Activated CD4-positive, alpha-beta T cell treated with anti-CD3 and anti-CD28 coated beads for 36 hours (primary cell): Measurements from ENCODE around the gene ABHD17A. TPM values are rescaled to one million over a fixed set of nuclear protein-coding genes. Genes with fewer than 3 reads are reported as not detected.
"Not testable (repeated sequence)": the region's sequence is repeated elsewhere in the genome, so short reads cannot be mapped to it uniquely, and the experiment has no call there.

Source experiments
- ATAC-seq: fragments of 200-7000 bp; cut with Tn5 transposase; one replicate; pipeline ENCODE4 v1.10.0; 2021; ENCODE audit warnings: mild to moderate bottlenecking, moderate library complexity
- CTCF ChIA-PET: fragments of 350-600 bp; sonication (Branson Sonifier 250); formaldehyde crosslinking; loops from one replicate; lab custom pipeline; 2021; ENCODE audit warnings: antibody characterized with exemption; lab: Charles Lee
- POLR2A ChIA-PET: fragments of 350-600 bp; sonication (Branson Sonifier 250); formaldehyde crosslinking; loops from one replicate; lab custom pipeline; 2021; ENCODE audit warnings: antibody characterized with exemption, inconsistent platforms; lab: Charles Lee
- DNase-seq: peaks from one replicate; pipeline ENCODE4 v3.0.0-alpha.2; 2020
- H3K27ac Mint-ChIP-seq: one replicate; pipeline ENCODE4 v1.8.0; 2021; ENCODE audit warnings: mixed read lengths
- H3K27me3 Mint-ChIP-seq: one replicate; pipeline ENCODE4 v1.8.0; 2021; ENCODE audit warnings: mixed read lengths
- H3K36me3 Mint-ChIP-seq: one replicate; pipeline ENCODE4 v1.8.0; 2021; ENCODE audit warnings: low read depth, mixed read lengths
- H3K4me1 Mint-ChIP-seq: one replicate; pipeline ENCODE4 v1.8.0; 2021; ENCODE audit warnings: mixed read lengths
- H3K4me3 Mint-ChIP-seq: one replicate; pipeline ENCODE4 v1.8.0; 2021; ENCODE audit warnings: mild to moderate bottlenecking, moderate library complexity, mixed read lengths
- H3K9me3 Mint-ChIP-seq: one replicate; pipeline ENCODE4 v1.8.0; 2021; ENCODE audit warnings: low read depth, mixed read lengths
- intact Hi-C, 2 experiments: fragments of 100-400 bp; cut with DNase I in 1 of 2; cut with micrococcal nuclease in 1 of 2; formaldehyde crosslinking; loops; one replicate each; pipeline versions ENCODE4 v1.14.2 to v1.15.1; 2022 to 2024; cut with DNase I, micrococcal nuclease
- total RNA-seq, 2 experiments: library from RNA; stranded (reverse); gene quantifications; one replicate each; pipeline ENCODE4 v1.2.3, GENCODE V29; 2021

Gene ABHD17A
- 10 to 100 TPM; 84.5 to 88.5 TPM for total RNA-seq

DNA sequence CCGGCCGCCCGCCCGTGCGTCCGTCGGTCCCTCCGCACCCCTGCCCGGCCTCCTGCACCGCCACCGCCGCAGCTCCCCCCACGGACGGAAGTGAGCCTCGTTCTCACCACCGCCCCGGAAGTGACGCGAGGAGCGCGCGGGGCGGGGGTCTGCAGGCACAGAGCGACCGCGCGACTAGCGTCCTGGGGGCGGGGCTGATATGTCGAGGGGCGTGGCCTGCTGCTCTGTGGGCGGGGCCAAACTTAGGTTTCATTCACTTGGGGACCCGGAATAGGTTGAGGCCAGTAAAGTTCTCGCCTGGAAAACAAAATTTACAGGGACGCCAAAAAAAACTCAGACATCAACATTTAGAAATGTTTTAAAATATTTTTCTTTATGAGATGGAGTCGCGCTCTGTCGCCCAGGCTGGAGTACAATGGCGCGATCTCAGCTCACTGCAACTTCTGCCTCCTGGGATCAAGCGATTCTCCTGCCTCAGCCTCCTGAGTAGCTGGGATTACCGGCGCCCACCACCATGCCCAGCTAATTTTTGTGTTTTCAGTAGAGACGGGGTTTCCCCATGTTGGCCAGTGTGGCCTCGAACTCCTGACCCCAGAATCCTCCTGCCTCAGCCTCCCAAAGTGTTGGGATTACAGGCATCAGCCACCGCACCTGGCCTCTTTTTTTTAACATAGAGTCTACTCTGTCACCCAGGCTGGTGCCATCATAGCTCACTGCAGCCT lies at the start of gene ABHD17A:
Gene ABHD17A (minus strand): TSS at position 99 of the 722 bp plus-strand sequence. CDS start 3,930 bp downstream, outside the sequence.
- not testable (repeated sequence) for H3K9me3 Mint-ChIP-seq, H3K27me3 Mint-ChIP-seq
- ChIA-PET POLR2A (interaction anchor here (0.6 to 1.8 kb wide), 3 partner anchors 9 to 617 kb away, joined by 3 to 5 read pairs (median 4); no protein-coding TSS in a partner anchor), CTCF (interaction anchor here (0.6 to 1.6 kb wide), 4 partner anchors 9 to 98 kb away, joined by 3 to 4 read pairs (median 4); no protein-coding TSS in a partner anchor)
- Mint-ChIP-seq H3K27ac (peak within 1 kb of the TSS; percentile 98), H3K36me3 (peaks cover 15% of the 10 kb centered on the region), H3K4me3 (peak within 1 kb of the TSS; percentile 97), H3K4me1 (peaks cover 29% of the 10 kb centered on the region)
- DNase-seq: peak; percentile 98
- ATAC-seq: peak; percentile 80
- intact Hi-C loops: loop anchor here (1.0 kb wide), 4 partner anchors 9 to 21 kb away; partner anchors contain the start of genes ADAT3 (in 2 of the 2) and SCAMP4 (in 2 of the 2)

DNA sequence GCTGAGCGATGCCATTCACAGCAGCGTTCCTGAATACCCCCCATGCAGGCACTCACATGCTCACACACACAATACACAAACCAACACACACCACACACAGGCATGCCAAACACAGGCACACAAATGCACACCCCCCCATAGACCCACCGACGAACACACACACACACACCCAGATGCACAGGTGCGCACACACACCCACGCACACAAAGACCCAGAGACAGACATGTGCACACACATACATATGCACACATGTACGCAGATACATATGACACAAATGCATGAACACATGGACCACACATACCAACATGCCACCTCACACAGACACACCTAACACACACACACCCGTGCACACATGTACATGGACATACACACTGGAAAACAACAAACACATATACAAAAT lies 48.6 kb upstream of the ABHD17A start:
- intact Hi-C loops: no loop called here
- no peak overlapping the region for H3K27ac Mint-ChIP-seq
- H3K27me3 Mint-ChIP-seq: peaks cover 2% of the 10 kb centered on the region
- H3K4me3 Mint-ChIP-seq: no peak overlapping the region
- ChIA-PET POLR2A (no interaction called here), CTCF (interaction anchor here (0.6 kb wide), 1 partner anchor 24 kb away, joined by 3 read pairs; no protein-coding TSS in a partner anchor)
- peaks cover 17% of the 10 kb centered on the region for H3K4me1 Mint-ChIP-seq
- no peak for DNase-seq
- peaks cover 3% of the 10 kb centered on the region for H3K36me3 Mint-ChIP-seq
- H3K9me3 Mint-ChIP-seq: peaks cover 8% of the 10 kb centered on the region
- ATAC-seq: no peak

DNA sequence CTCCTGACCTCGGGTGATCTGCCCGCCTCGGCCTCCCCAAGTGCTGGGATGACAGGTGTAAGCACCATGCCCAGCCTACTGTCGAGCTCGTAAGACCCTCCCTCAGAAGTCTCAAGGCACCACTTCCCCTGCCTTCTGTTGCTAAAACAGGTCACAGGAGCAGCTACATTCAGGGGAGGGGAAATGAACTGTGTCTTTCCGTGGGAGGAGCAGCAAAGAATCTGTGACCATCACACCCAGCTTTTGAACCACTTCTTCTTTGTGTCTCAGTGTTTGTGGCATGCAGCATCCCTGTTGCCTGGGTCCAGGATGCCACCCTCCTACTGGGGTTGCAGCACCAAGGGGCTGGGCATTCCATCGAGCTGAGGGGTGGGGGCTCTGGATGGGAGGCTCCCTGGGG lies 47.9 kb upstream of the ABHD17A start:
- intact Hi-C loops: no loop called here
- POLR2A ChIA-PET: interaction anchor here (0.6 kb wide), 1 partner anchor 38 kb away, joined by 3 read pairs; no protein-coding TSS in a partner anchor
- no peak for DNase-seq
- Mint-ChIP-seq H3K27ac (no peak overlapping the region), H3K4me1 (peaks cover 19% of the 10 kb centered on the region), H3K4me3 (no peak overlapping the region), H3K27me3 (peaks cover 2% of the 10 kb centered on the region), H3K36me3 (peaks cover 3% of the 10 kb centered on the region), H3K9me3 (peaks cover 8% of the 10 kb centered on the region)
- CTCF ChIA-PET: interaction anchor here (0.6 to 1.4 kb wide), 5 partner anchors 9 to 164 kb away, joined by 3 read pairs; no protein-coding TSS in a partner anchor
- no peak for ATAC-seq

DNA sequence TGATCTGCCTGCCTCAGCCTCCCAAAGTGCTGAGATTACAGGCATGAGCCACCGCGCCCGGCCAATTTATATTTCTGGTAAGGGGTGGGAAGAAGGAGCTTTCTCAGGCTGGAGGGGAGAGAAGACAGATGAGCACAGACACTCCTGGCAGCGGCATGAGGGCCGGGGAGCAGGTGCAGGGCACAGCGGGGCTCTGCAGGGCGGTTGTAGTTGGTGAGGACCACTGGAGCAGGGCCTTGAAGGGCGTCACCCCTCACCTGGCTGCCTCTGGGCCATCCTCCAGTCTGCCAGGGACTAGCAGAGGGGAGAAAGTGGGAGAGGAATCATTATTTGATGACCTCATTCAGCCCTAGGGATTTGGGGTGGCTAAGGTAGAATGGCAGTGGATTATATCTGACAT lies 47.1 kb upstream of the ABHD17A start:
- intact Hi-C loops: no loop called here
- H3K4me1 Mint-ChIP-seq: peaks cover 26% of the 10 kb centered on the region
- no peak overlapping the region for H3K27ac Mint-ChIP-seq
- ChIA-PET CTCF (interaction anchor here (0.8 to 1.4 kb wide), 3 partner anchors 8 to 165 kb away, joined by 3 read pairs; no protein-coding TSS in a partner anchor), POLR2A (no interaction called here)
- H3K36me3 Mint-ChIP-seq: peaks cover 3% of the 10 kb centered on the region
- DNase-seq (no peak), ATAC-seq (no peak)
- H3K4me3 Mint-ChIP-seq: no peak overlapping the region
- peaks cover 8% of the 10 kb centered on the region for H3K9me3 Mint-ChIP-seq
- H3K27me3 Mint-ChIP-seq: peaks cover 2% of the 10 kb centered on the region

DNA sequence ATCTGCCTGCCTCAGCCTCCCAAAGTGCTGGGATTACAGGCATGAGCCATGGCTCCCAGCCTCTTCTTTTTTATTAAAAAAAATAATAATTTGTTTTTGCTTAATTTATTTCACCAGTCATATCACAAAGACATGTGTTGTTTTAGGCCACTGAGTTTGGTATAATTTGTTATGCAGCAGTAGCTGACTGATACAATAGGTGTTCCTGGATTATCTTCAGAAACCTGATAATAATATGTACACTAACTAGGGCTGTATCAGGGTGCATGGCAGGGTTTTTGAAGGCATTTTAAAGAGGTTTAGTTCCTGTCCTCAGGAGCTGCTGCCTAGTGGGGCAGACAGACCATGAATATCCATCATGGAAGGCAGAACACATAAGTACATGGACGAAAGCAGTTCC lies 46.1 kb upstream of the ABHD17A start:
- peaks cover 8% of the 10 kb centered on the region for H3K9me3 Mint-ChIP-seq
- intact Hi-C loops: no loop called here
- ChIA-PET CTCF (no interaction called here), POLR2A (no interaction called here)
- peaks cover 26% of the 10 kb centered on the region for H3K4me1 Mint-ChIP-seq
- peaks cover 2% of the 10 kb centered on the region for H3K27me3 Mint-ChIP-seq
- peaks cover 3% of the 10 kb centered on the region for H3K36me3 Mint-ChIP-seq
- no peak overlapping the region for H3K27ac Mint-ChIP-seq
- no peak for DNase-seq
- no peak overlapping the region for H3K4me3 Mint-ChIP-seq
- no peak for ATAC-seq

DNA sequence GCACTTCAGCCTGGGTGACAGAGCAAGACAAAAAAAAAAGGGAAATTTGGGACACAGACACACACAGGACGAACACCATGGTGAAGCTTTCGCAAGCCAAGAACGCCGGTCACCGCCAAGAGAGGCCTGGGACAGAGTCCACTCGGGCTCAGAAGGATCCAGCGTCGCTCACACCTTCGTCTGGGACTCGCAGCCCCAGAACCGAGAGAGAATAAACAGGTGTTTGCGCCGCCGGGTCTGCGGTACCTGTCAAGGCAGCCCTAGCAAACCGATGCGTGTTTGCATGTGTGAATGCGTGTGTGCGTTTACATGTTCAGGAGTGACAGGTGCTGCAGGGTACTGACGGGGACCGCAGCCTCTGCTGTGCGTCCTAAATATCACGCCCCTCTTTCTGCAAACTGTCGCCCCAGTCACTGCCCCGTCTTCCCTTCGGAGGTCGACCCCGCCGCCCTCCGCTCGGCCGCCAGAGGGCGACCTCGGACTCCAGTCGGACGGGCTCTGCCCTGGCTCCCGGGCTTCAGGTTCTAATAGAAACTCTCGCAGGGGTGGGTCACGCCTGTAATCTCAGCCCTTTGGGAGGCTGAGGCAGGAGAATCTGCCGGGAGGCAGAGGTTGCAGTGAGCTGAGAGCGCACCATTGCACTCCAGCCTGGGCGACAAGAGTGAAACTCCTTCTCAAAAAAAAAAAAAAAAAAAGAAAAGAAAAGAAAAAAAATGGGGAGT lies 43.9 kb upstream of the ABHD17A start:
- peaks cover 24% of the 10 kb centered on the region for H3K4me1 Mint-ChIP-seq
- ATAC-seq: peak; percentile 87
- H3K36me3 Mint-ChIP-seq: peaks cover 2% of the 10 kb centered on the region
- CTCF ChIA-PET: interaction anchor here (0.6 to 1.7 kb wide), 4 partner anchors 10 to 33 kb away, joined by 3 to 5 read pairs (median 3); no protein-coding TSS in a partner anchor
- peak; percentile 90 for DNase-seq
- peaks cover 4% of the 10 kb centered on the region for H3K9me3 Mint-ChIP-seq
- no peak overlapping the region for H3K27ac Mint-ChIP-seq
- H3K27me3 Mint-ChIP-seq: peaks cover 2% of the 10 kb centered on the region
- intact Hi-C loops: loop anchor here (1.0 to 5.0 kb wide), 3 partner anchors 88 to 140 kb away; partner anchors contain the start of gene BTBD2 (in 1 of the 2)
- peak overlapping the region; percentile 45 for H3K4me3 Mint-ChIP-seq
- POLR2A ChIA-PET: no interaction called here

DNA sequence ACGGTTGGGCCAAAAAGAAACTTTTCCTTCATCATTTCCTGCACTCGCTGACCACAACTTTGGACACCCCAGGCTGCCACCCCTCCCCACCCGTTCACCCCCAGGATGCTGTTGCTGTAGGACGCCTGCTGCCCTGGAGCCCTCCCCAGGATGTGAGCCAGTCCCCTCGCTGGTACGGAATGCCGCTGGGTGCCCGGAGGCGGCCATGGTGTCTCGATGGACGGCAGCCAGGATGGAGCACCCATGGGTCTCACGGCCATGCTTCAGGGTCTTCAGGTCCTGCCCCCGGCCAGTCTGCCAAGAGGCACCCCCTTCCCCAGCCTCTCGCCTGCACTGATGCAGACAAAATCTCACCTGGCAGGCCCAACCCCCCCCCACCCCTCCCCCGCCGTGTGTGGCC lies 40.2 kb upstream of the ABHD17A start:
- CTCF ChIA-PET: no interaction called here
- Mint-ChIP-seq H3K4me3 (no peak overlapping the region), H3K36me3 (peaks cover 2% of the 10 kb centered on the region), H3K4me1 (peaks cover 34% of the 10 kb centered on the region), H3K27me3 (peaks cover 2% of the 10 kb centered on the region), H3K9me3 (no peaks in the 10 kb centered on the region), H3K27ac (no peak overlapping the region)
- intact Hi-C loops: loop anchor here in 1 of 2 experiments (5.0 kb wide), 1 partner anchor 92 kb away; the partner anchor contains the start of gene BTBD2
- POLR2A ChIA-PET: no interaction called here
- DNase-seq: no peak
- ATAC-seq: no peak

DNA sequence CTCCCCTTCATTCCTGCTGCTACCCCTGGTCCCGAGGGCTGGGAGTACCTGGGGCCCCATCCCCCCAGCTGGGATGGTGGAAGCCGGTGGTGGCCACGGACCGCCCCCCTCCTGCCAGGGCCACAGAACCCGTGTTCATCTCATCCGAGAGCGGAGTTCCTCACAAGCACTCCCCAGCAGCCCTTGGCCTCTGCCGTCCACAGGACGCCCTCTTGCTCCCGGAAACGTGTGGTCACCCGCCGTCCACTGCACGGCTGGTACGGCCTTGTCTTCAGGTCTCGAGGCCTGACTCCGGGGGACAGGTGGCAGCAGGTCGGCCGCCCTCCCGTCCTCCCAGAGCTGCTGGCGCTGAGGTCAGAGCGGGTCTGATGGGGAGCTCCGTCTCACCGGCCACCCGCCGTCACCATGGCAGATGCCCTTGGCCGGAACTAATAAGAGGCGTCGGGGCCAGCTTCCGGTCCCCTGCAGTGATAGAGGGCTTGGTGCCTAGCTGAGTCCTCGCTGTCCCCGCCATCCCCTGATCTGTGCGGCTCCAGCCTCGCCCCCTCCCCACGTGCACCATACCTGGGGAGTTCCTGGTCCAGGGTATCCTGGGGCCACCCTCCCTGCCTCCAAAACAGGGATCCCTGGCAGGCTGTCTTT lies 39.1 kb upstream of the ABHD17A start:
- peaks cover 7% of the 10 kb centered on the region for H3K36me3 Mint-ChIP-seq
- H3K27ac Mint-ChIP-seq: no peak overlapping the region
- ChIA-PET CTCF (interaction anchor here (0.6 to 0.8 kb wide), 2 partner anchors 8 to 170 kb away, joined by 3 to 4 read pairs; no protein-coding TSS in a partner anchor), POLR2A (no interaction called here)
- no peak for DNase-seq
- H3K4me3 Mint-ChIP-seq: no peak overlapping the region
- intact Hi-C loops: no loop called here
- peaks cover 24% of the 10 kb centered on the region for H3K4me1 Mint-ChIP-seq
- H3K27me3 Mint-ChIP-seq: no peaks in the 10 kb centered on the region
- H3K9me3 Mint-ChIP-seq: no peaks in the 10 kb centered on the region
- no peak for ATAC-seq

DNA sequence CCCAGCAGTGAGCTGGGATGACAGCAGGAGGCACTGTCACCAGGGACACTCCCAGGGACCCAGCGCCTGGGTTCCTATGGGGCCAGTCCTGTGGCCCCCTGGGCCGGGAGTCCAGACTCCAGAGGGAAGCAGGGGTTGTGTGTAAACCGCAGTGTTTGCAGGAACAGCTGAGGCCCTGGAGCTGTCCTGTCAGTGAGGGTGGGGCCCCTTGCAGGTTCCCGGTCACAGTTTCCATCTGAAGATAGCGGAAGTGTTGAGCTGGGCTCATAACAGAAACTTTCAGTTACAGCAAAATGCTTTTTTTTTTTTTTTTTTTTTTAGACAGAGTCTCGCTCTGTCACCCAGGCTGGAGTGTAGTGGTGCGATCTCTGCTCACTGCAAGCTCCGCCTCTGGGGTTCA lies 38.0 kb upstream of the ABHD17A start:
- ChIA-PET CTCF (interaction anchor here (0.8 to 1.3 kb wide), 2 partner anchors 15 to 97 kb away, joined by 3 to 6 read pairs; no protein-coding TSS in a partner anchor), POLR2A (no interaction called here)
- ATAC-seq: peak; percentile 93
- Mint-ChIP-seq H3K9me3 (no peaks in the 10 kb centered on the region), H3K4me1 (peaks cover 18% of the 10 kb centered on the region), H3K36me3 (peaks cover 10% of the 10 kb centered on the region), H3K27ac (peak overlapping the region; percentile 47), H3K27me3 (no peaks in the 10 kb centered on the region), H3K4me3 (no peak overlapping the region)
- intact Hi-C loops: no loop called here
- DNase-seq: peak; percentile 76

DNA sequence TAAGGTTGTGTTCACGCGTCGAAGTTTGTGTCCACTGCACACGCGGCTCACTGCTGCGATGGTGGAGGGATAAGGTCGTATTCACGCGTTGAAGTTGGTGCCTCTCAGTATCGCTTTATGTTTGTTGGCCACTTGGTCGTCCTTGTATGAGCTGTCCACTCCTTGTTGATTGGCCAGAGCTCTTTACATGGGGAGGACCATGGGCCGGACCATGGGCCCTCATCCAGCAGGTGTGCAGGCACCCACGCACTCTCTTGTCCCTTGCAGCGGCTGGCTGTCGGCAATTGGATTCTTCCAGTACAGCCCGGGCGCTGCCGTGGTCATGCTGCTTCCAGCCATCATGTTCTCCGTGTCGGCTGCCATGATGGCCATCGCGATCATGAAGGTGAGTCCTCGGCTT lies 37.5 kb upstream of the ABHD17A start:
- ChIA-PET POLR2A (no interaction called here), CTCF (interaction anchor here (1.3 kb wide), 1 partner anchor 14 kb away, joined by 3 read pairs; no protein-coding TSS in a partner anchor)
- no peak for DNase-seq
- peak overlapping the region; percentile 37 for H3K27ac Mint-ChIP-seq
- H3K27me3 Mint-ChIP-seq: no peaks in the 10 kb centered on the region
- no peak overlapping the region for H3K4me3 Mint-ChIP-seq
- H3K9me3 Mint-ChIP-seq: no peaks in the 10 kb centered on the region
- ATAC-seq: no peak
- intact Hi-C loops: no loop called here
- peaks cover 10% of the 10 kb centered on the region for H3K36me3 Mint-ChIP-seq
- peaks cover 16% of the 10 kb centered on the region for H3K4me1 Mint-ChIP-seq

DNA sequence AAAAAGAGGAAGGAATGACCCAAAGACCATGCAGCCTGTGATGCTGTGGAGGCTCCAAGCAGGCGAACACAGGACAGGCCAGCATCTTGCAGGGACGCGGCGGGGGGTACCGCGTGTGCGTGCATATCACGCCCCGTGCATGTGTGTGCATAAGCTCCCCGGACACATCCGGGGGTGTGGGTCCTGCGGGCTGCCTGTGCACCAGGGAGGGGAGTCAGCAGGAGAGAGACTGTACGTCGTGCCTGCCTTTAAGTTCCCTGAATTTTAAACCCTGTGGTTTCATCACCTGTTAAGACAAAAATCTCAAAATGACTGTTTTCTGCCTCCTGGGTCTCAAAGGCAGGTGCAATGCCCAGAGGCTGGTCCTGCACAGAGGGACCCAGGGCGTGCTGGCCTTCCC lies 36.5 kb upstream of the ABHD17A start:
- no peak overlapping the region for H3K4me3 Mint-ChIP-seq
- H3K9me3 Mint-ChIP-seq: no peaks in the 10 kb centered on the region
- DNase-seq: no peak
- no peak overlapping the region for H3K27ac Mint-ChIP-seq
- no peaks in the 10 kb centered on the region for H3K27me3 Mint-ChIP-seq
- CTCF ChIA-PET: no interaction called here
- POLR2A ChIA-PET: no interaction called here
- no peak for ATAC-seq
- peaks cover 12% of the 10 kb centered on the region for H3K4me1 Mint-ChIP-seq
- intact Hi-C loops: no loop called here
- H3K36me3 Mint-ChIP-seq: peaks cover 13% of the 10 kb centered on the region
